HL-60 (cell line): Measurements from ENCODE around the gene DHRSX.

Experiments
- CTCF ChIP-seq: IDR thresholded peaks from one replicate; pipeline ENCODE4 v1.5.1; 2011; ENCODE audit warnings: low read length, control low read depth, inconsistent platforms; ENCODE audit not compliant: insufficient read depth
- POLR2AphosphoS5 ChIP-seq: IDR thresholded peaks from 2 replicates; pipeline ENCODE4 v1.6.1; 2012; ENCODE audit warnings: low read depth

- no peak for TF ChIP-seq CTCF
- no peak for TF ChIP-seq POLR2AphosphoS5
These were observed 159.8 kb downstream of the DHRSX start for GRCh38 chrX:2340991-2341390.
